Astrocyte (in vitro differentiated cells and primary cell): ENCODE data around the gene SNAPC4.

Experiments used
- EZH2 ChIP-seq: IDR thresholded peaks from 2 replicates; pipeline ENCODE4 v1.6.1; 2012; ENCODE audit warnings: mild to moderate bottlenecking, low read length, inconsistent platforms; ENCODE audit not compliant: insufficient read depth
- TF ChIP-seq, protein P1 (sequence below): IDR thresholded peaks from 2 replicates; pipeline ENCODE4 v1.5.1; 2011; ENCODE audit warnings: low read depth, mild to moderate bottlenecking, inconsistent platforms, low read length, moderate library complexity; ENCODE audit not compliant: insufficient read depth

DNA sequence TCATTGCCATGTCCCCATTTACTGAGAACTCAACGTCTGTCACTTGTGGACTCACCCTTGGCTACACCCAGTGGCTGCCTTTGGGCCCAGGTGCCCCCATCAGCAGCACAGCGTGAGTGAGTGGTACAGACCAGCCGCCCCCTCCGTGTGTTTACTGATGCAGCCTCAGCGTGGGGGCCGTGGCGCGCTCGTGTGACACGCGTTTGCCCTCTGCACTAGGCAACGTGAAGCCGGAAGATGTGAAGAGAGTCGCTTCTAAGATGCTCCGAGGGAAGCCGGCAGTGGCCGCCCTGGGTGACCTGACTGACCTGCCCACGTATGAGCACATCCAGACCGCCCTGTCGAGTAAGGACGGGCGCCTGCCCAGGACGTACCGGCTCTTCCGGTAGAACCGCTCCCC lies 22.9 kb upstream of the SNAPC4 start:
- TF ChIP-seq, protein P1, sequence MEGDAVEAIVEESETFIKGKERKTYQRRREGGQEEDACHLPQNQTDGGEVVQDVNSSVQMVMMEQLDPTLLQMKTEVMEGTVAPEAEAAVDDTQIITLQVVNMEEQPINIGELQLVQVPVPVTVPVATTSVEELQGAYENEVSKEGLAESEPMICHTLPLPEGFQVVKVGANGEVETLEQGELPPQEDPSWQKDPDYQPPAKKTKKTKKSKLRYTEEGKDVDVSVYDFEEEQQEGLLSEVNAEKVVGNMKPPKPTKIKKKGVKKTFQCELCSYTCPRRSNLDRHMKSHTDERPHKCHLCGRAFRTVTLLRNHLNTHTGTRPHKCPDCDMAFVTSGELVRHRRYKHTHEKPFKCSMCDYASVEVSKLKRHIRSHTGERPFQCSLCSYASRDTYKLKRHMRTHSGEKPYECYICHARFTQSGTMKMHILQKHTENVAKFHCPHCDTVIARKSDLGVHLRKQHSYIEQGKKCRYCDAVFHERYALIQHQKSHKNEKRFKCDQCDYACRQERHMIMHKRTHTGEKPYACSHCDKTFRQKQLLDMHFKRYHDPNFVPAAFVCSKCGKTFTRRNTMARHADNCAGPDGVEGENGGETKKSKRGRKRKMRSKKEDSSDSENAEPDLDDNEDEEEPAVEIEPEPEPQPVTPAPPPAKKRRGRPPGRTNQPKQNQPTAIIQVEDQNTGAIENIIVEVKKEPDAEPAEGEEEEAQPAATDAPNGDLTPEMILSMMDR = no peak
- TF ChIP-seq EZH2 = no peak
